Measurements from ENCODE around the gene CALN1.

The CALN1 gene

DNA sequence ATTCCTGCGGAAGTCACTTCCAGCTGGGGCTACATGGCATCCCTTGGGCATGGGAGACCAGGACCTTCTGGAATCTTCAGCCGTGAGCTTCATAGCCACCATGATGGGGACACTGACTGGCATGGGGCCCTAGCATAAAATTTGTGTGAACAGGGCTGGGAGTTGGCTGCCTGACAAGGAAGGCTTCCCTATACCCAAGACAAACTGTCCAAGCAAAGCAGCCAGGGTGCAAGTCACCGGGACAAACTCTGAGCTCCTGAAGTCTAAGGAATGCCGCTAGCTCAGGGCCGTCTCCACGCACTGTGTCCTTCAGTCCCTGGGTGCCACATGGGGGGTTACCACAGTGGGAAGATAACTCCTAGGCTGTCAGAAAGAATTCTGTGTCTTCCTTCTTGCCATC, 627.4 kb downstream of the CALN1 start:
- Mint-ChIP-seq H3K36me3 (ENCODE audit: low read depth) (peaks cover 29% of the 10 kb centered on the region), H3K4me3 (no peak overlapping the region), H3K27me3 (ENCODE audit: low read depth, poor library complexity) (peaks cover 2% of the 10 kb centered on the region), H3K4me1 (peaks cover 29% of the 10 kb centered on the region), H3K27ac (no peak overlapping the region), H3K9me3 (peaks cover 40% of the 10 kb centered on the region)
- TF ChIP-seq, protein P1, sequence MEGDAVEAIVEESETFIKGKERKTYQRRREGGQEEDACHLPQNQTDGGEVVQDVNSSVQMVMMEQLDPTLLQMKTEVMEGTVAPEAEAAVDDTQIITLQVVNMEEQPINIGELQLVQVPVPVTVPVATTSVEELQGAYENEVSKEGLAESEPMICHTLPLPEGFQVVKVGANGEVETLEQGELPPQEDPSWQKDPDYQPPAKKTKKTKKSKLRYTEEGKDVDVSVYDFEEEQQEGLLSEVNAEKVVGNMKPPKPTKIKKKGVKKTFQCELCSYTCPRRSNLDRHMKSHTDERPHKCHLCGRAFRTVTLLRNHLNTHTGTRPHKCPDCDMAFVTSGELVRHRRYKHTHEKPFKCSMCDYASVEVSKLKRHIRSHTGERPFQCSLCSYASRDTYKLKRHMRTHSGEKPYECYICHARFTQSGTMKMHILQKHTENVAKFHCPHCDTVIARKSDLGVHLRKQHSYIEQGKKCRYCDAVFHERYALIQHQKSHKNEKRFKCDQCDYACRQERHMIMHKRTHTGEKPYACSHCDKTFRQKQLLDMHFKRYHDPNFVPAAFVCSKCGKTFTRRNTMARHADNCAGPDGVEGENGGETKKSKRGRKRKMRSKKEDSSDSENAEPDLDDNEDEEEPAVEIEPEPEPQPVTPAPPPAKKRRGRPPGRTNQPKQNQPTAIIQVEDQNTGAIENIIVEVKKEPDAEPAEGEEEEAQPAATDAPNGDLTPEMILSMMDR (IDR thresholded peaks at IDR 0.05) = no peak
- DNase-seq = no peak

DNA sequence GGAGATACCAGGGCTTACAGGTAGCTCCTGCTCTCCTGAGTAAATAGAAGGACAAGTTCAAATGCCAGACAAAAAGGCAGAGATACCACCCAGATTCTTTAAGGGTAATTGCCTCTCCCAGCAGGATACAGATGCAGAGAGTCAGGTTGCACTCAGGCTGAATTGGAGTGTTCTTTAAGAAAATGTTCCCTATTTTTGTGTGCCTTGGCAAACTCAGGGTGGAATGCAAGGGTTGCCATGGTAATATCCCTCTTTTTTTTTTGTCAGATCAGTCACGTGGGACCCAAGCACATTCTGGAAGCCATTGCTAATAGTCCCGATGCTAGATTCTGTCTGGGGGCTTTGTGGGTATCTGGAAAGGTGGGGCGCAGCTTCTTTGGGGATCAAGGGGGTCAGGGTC, 628.0 kb downstream of the CALN1 start:
- Mint-ChIP-seq H3K27ac (peak overlapping the region; percentile 40), H3K4me1 (peaks cover 31% of the 10 kb centered on the region), H3K36me3 (ENCODE audit: low read depth) (peaks cover 29% of the 10 kb centered on the region), H3K4me3 (no peak overlapping the region), H3K9me3 (peaks cover 35% of the 10 kb centered on the region), H3K27me3 (ENCODE audit: low read depth, poor library complexity) (peaks cover 2% of the 10 kb centered on the region)
- DNase-seq = no peak
- TF ChIP-seq, protein P1 (IDR thresholded peaks at IDR 0.05) = no peak

DNA sequence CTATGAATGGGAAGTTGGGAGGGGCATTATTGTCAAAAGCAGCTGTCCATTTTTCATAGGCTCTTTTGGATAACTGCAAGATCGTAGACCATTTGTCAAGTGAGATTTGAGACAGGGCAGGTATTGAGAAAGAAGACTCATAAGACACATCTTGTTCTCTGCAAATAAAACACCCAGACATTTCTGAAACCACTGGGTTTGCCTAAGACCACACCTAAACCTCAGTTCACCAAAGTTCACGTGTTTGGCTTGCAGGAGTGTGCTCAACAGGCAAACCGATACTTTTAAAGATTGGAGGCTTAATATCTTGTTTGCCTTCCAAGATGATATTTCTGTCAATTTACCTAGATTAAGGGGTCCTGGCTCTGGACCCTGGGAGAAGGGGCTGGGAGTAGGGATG, 628.4 kb downstream of the CALN1 start:
- H3K27ac Mint-ChIP-seq = no peak overlapping the region
- peaks cover 29% of the 10 kb centered on the region for H3K36me3 Mint-ChIP-seq (ENCODE audit: low read depth)
- H3K9me3 Mint-ChIP-seq = peaks cover 35% of the 10 kb centered on the region
- no peak overlapping the region for H3K4me3 Mint-ChIP-seq
- no peak for DNase-seq
- TF ChIP-seq, protein P1 (IDR thresholded peaks at IDR 0.05) = no peak
- H3K4me1 Mint-ChIP-seq = peaks cover 31% of the 10 kb centered on the region
- H3K27me3 Mint-ChIP-seq (ENCODE audit: low read depth, poor library complexity) = peaks cover 2% of the 10 kb centered on the region

DNA sequence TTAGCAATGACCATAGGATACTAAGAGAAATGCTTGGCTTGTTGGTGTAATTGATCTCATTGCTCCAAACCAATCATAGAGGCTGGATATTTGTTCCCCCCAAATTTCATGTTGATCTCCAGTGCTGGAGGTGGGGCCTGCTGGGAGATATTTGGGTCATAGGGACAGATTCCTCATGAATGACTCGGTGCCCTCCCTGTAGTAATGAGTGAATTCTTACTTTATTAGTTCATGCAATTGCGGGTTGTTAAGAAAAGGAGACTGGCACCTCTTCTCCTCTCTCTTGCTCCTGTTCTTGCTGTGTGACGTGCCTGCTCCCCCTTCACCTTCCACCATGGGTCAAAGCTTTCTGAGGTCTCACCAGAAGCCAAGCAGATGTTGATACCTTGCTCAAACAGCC, 630.1 kb downstream of the CALN1 start:
- peak overlapping the region; percentile 47 for H3K27ac Mint-ChIP-seq
- no peak for DNase-seq
- H3K27me3 Mint-ChIP-seq (ENCODE audit: low read depth, poor library complexity) = no peaks in the 10 kb centered on the region
- H3K4me1 Mint-ChIP-seq = peaks cover 31% of the 10 kb centered on the region
- TF ChIP-seq, protein P1 (IDR thresholded peaks at IDR 0.05) = no peak
- peaks cover 20% of the 10 kb centered on the region for H3K9me3 Mint-ChIP-seq
- H3K4me3 Mint-ChIP-seq = no peak overlapping the region
- H3K36me3 Mint-ChIP-seq (ENCODE audit: low read depth) = peaks cover 18% of the 10 kb centered on the region

DNA sequence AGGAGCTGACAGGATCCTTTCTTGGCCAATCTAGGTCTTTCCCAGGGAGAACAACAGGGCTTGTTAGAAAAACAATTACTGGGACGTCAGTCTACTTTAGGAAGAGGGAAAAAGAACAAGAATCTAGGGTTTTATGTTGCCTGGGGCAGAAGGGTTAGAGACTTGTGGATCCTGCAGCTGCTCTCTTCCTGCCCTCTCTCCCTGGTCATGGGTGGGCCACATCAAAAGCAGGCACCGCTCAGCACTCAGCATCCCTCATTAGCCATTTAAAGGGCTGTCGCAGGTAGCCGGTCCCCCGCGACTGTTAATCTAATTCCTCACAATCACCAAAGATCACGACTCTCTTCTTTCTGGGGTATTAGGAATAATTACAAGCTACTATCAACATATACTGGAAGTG, 631.9 kb downstream of the CALN1 start:
- no peak overlapping the region for H3K27ac Mint-ChIP-seq
- peaks cover 3% of the 10 kb centered on the region for H3K9me3 Mint-ChIP-seq
- H3K4me1 Mint-ChIP-seq = peaks cover 31% of the 10 kb centered on the region
- no peak overlapping the region for H3K4me3 Mint-ChIP-seq
- DNase-seq = no peak
- H3K36me3 Mint-ChIP-seq (ENCODE audit: low read depth) = no peaks in the 10 kb centered on the region
- H3K27me3 Mint-ChIP-seq (ENCODE audit: low read depth, poor library complexity) = no peaks in the 10 kb centered on the region
- TF ChIP-seq, protein P1 (IDR thresholded peaks at IDR 0.05) = no peak

DNA sequence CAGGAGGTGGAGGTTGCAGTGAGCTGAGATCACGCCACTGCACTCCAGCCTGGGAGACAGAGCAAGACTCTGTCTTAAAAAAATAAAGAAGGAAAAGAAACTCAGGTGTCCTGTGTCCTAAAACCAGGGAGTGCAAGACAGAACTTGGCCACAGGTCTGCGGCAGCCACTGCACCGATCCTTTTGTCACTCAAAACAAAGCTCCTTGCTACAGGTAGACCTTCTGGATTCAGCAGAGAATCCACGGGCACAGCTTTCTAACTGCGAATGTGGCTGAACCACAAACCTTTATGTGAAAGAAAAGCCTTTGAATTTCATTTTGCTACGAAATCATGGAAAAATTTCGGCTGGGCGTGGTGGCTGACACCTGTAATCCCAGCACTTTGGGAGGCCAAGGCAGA, 634.9 kb downstream of the CALN1 start:
- Mint-ChIP-seq H3K27me3 (ENCODE audit: low read depth, poor library complexity) (peaks cover 4% of the 10 kb centered on the region), H3K9me3 (peaks cover 2% of the 10 kb centered on the region)
- TF ChIP-seq, protein P1 (IDR thresholded peaks at IDR 0.05) = no peak

More for the DNA sequence above, 634.9 kb downstream of the CALN1 start:
- no peak overlapping the region for H3K4me3 Mint-ChIP-seq
- DNase-seq = no peak
- no peak overlapping the region for H3K27ac Mint-ChIP-seq
- no peaks in the 10 kb centered on the region for H3K36me3 Mint-ChIP-seq (ENCODE audit: low read depth)
- peaks cover 16% of the 10 kb centered on the region for H3K4me1 Mint-ChIP-seq
